MM.1S (cell line): ENCODE results near the gene APOBEC3H.

ENCODE experiments used
- EZH2 ChIP-seq: fragments of 300-600 bp; sonication (generic); optimal IDR thresholded peaks from 2 replicates; pipeline ENCODE3; 2017; ENCODE audit warnings: low read depth, mild to moderate bottlenecking, antibody characterized with exemption, low read length, mixed read lengths
- EZH2phosphoT487 ChIP-seq: fragments of 300-600 bp; sonication (generic); IDR thresholded peaks from 2 replicates; pipeline ENCODE4 v1.6.1; 2018; ENCODE audit warnings: antibody characterized with exemption, low read length
- TF ChIP-seq, protein P1 (sequence below): fragments of 300-600 bp; sonication (generic); IDR thresholded peaks from 2 replicates; pipeline ENCODE4 v1.5.1; 2016; ENCODE audit warnings: antibody characterized with exemption, low read length, mixed read lengths

DNA sequence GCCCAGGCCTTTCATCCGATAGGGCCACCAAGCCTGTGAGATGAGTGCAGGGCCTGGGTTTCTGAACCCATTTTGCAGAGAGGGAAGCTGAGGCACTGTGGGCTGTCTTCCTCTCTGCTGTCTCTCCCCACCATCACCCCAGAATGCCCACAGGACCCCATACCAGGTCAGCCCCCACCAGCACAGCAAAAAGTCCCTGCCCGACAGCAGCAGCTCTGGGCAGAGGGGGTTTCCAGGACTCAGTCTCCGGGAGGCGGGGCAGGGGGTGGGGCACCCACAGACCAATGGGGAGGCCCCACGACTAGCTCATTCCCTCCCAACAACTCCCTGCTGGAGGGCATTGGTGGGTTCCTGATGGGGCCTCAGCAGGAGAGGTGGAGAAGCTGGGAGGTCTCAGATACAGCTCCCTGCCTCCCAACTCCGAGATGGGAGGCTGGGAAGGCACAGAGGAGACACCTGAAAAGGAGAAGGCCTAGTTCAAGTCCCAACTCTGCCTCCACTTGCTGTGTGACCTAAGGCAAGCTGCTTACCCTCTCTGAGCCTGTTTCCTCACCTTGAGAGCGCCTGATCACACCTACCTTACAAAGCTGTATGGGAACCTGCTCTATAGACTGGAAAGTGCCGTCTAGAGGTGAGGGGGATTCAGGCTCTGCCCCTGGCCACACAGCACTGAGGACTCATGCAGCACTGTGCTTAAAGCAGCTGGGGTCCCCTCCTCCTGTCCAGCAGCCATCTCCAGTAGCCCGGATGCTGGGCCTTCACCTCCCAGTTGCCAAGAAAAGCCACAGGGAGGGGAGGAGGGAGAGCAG, 51.9 kb downstream of the APOBEC3H start:
- TF ChIP-seq, protein P1, sequence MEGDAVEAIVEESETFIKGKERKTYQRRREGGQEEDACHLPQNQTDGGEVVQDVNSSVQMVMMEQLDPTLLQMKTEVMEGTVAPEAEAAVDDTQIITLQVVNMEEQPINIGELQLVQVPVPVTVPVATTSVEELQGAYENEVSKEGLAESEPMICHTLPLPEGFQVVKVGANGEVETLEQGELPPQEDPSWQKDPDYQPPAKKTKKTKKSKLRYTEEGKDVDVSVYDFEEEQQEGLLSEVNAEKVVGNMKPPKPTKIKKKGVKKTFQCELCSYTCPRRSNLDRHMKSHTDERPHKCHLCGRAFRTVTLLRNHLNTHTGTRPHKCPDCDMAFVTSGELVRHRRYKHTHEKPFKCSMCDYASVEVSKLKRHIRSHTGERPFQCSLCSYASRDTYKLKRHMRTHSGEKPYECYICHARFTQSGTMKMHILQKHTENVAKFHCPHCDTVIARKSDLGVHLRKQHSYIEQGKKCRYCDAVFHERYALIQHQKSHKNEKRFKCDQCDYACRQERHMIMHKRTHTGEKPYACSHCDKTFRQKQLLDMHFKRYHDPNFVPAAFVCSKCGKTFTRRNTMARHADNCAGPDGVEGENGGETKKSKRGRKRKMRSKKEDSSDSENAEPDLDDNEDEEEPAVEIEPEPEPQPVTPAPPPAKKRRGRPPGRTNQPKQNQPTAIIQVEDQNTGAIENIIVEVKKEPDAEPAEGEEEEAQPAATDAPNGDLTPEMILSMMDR = no peak
- TF ChIP-seq EZH2phosphoT487 (no peak), EZH2 (no peak)
